Upper lobe of right lung (tissue), 1 donor: Measurements from ENCODE around the gene MAGI2. TPM values are rescaled to one million over a fixed set of nuclear protein-coding genes. Genes with fewer than 3 reads are reported as not detected.

Experiments
- ATAC-seq: fragments of 200-7000 bp; cut with Tn5 transposase; one replicate; pipeline ENCODE4 v1.9.1; 2020; ENCODE audit warnings: mild to moderate bottlenecking, moderate library complexity
- DNase-seq: peaks from one replicate; pipeline ENCODE4 v3.0.0-alpha.2; 2020
- H3K27ac ChIP-seq: fragments of 200-600 bp; one replicate; pipeline ENCODE4 v1.8.0; 2022
- H3K27me3 ChIP-seq: fragments of 200-600 bp; one replicate; pipeline ENCODE4 v1.8.0; 2022; ENCODE audit warnings: mild to moderate bottlenecking
- H3K36me3 ChIP-seq: fragments of 200-600 bp; one replicate; pipeline ENCODE4 v1.8.0; 2022
- H3K4me1 ChIP-seq: fragments of 200-600 bp; one replicate; pipeline ENCODE4 v1.8.0; 2022
- H3K4me3 ChIP-seq: fragments of 200-600 bp; one replicate; pipeline ENCODE4 v1.8.0; 2022; ENCODE audit warnings: mild to moderate bottlenecking
- H3K9me3 ChIP-seq: fragments of 200-600 bp; one replicate; pipeline ENCODE4 v1.8.0; 2022
- intact Hi-C: fragments of 100-400 bp; cut with DNase I; formaldehyde crosslinking; loops from one replicate; pipeline ENCODE4 v1.11.0; 2022
- total RNA-seq: library from RNA; stranded (reverse); fragmentation: NEBNext Ultra II Directional; extraction: Animal tissue kit (Norgen Biotek cat#: 25700); gene quantifications from one replicate; pipeline ENCODE4 v1.2.1, GENCODE V29; 2021
- TF ChIP-seq, protein P1 (sequence below): fragments of 200-600 bp; IDR thresholded peaks from one replicate; pipeline ENCODE4 v1.8.0; 2022; ENCODE audit warnings: antibody characterized with exemption
- donor health status: DM: no; HTN: yes; CAD: no; lungs with severe emphysema.

Gene MAGI2
- total RNA-seq, 1 donor from 2014 or later = 12.8 TPM

DNA sequence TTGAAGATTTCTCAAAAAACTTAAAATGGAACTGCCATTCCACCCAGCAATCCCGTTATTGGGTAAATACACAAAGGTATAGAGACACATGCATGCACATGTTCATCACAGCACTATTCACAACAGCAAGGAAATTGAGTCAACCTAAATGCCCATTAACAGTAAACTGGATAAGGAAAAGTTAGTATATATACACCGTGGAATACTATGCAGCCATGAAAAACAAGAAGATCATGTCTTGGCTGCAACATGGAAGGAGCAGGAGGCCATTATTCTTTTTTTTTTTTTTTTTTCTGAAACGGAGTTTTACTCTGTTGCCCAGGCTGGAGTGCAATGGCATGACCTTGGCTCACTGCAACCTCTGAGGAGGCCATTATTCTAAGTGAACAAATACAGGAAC is 749.0 kb downstream of the MAGI2 start:
- H3K9me3 ChIP-seq = peaks cover 3% of the 10 kb centered on the region
- ATAC-seq (no peak), DNase-seq (no peak)
- H3K4me1 ChIP-seq = no peaks in the 10 kb centered on the region
- no peaks in the 10 kb centered on the region for H3K27me3 ChIP-seq
- H3K4me3 ChIP-seq = no peak overlapping the region
- H3K27ac ChIP-seq = no peak overlapping the region
- TF ChIP-seq, protein P1, sequence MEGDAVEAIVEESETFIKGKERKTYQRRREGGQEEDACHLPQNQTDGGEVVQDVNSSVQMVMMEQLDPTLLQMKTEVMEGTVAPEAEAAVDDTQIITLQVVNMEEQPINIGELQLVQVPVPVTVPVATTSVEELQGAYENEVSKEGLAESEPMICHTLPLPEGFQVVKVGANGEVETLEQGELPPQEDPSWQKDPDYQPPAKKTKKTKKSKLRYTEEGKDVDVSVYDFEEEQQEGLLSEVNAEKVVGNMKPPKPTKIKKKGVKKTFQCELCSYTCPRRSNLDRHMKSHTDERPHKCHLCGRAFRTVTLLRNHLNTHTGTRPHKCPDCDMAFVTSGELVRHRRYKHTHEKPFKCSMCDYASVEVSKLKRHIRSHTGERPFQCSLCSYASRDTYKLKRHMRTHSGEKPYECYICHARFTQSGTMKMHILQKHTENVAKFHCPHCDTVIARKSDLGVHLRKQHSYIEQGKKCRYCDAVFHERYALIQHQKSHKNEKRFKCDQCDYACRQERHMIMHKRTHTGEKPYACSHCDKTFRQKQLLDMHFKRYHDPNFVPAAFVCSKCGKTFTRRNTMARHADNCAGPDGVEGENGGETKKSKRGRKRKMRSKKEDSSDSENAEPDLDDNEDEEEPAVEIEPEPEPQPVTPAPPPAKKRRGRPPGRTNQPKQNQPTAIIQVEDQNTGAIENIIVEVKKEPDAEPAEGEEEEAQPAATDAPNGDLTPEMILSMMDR = no peak
- intact Hi-C loops = no loop called here
- no peaks in the 10 kb centered on the region for H3K36me3 ChIP-seq

DNA sequence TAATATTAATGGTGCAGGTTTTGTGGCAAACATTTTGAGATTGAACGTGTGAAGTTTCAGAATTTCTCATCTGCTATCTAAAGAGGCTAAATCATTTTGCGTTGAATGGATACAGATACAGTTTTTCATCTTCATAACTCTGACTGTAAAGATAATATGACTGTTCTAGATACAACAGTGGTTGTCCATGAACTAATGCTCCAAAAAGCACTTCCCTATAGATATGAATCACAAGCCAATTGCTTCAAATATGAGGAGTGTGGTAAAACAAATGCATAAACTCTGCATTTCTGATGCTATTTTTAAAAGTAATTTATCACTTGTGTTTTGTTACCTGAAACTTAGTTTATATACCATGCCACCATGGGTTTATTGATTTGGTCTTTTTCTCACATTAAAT is 750.1 kb downstream of the MAGI2 start:
- Histone ChIP-seq H3K27me3 (no peaks in the 10 kb centered on the region), H3K36me3 (no peaks in the 10 kb centered on the region), H3K4me3 (no peak overlapping the region), H3K9me3 (peaks cover 3% of the 10 kb centered on the region), H3K27ac (no peak overlapping the region), H3K4me1 (no peaks in the 10 kb centered on the region)
- TF ChIP-seq, protein P1 = no peak
- intact Hi-C loops = no loop called here
- no peak for ATAC-seq
- DNase-seq = no peak

- no peak for ATAC-seq
- intact Hi-C loops = no loop called here
- TF ChIP-seq, protein P1 = no peak
- H3K27me3 ChIP-seq = no peaks in the 10 kb centered on the region
- no peak overlapping the region for H3K27ac ChIP-seq
- H3K36me3 ChIP-seq = no peaks in the 10 kb centered on the region
- DNase-seq = no peak
- peaks cover 3% of the 10 kb centered on the region for H3K9me3 ChIP-seq
- H3K4me3 ChIP-seq = no peak overlapping the region
- H3K4me1 ChIP-seq = no peaks in the 10 kb centered on the region
These were observed 750.7 kb downstream of the MAGI2 start for GRCh38 chr7:78702770-78703169.

DNA sequence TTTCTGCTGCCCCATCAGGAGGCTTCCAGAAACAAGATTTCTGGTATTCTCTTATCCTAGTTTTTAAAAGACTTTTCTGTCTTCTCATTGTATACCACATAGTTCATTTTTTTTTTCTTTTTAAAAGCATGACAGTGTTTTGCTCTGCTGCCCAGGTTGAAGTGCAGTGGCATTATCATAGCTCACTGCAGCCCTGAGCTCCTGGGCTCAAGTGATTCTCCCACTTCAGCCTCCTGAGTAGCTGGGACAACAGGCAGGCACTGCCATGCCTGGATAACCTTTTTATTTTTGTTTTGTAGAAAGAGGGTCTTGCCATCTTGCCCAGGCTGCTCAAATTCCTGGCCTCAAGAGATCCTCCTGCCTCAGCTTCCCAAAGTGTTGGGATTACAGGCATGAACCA is 757.6 kb downstream of the MAGI2 start:
- Histone ChIP-seq H3K27ac (no peak overlapping the region), H3K27me3 (no peaks in the 10 kb centered on the region), H3K36me3 (no peaks in the 10 kb centered on the region), H3K4me1 (no peaks in the 10 kb centered on the region), H3K4me3 (no peak overlapping the region), H3K9me3 (no peaks in the 10 kb centered on the region)
- TF ChIP-seq, protein P1 = no peak
- DNase-seq (no peak), ATAC-seq (no peak)
- intact Hi-C loops = no loop called here

DNA sequence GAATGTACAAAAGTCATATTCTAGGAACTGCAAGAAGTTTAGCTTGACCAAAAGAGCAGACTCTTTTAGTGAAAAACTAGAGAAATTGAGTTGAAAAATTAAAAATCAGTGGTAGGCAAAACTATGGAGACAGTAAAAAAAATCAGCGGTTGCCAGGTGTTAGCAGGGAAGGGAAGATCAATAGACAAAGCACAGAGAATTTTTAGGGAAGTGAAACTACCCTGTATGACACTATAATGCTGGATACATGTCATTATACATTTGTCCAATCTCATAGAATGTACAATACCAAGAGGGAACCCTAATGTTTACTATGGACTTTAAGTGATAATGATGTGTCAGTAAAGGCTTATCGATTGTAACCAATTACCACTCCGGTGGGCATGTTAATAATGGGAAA is 761.9 kb downstream of the MAGI2 start:
- Histone ChIP-seq H3K4me1 (no peaks in the 10 kb centered on the region), H3K27ac (no peak overlapping the region), H3K4me3 (no peak overlapping the region), H3K9me3 (no peaks in the 10 kb centered on the region), H3K36me3 (no peaks in the 10 kb centered on the region), H3K27me3 (no peaks in the 10 kb centered on the region)
- TF ChIP-seq, protein P1 = no peak
- ATAC-seq (no peak), DNase-seq (no peak)
- intact Hi-C loops = no loop called here

DNA sequence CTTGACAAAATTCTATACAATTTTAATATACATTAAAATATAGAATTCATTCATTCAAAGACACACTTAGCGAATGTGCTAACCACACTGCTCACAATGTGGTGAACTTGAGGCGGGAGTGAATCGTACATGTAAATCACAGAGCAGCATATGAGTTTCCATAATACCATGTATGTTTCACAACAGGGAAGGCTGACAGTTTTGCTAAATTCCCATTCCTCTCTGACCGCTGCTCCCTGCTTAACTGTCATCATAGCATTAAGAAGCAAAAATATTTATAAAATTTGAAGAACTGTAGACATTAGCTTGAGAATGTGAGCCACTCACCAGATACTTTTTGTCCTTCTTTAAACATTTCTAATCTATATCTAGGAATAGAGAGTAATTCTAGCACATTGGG is 763.3 kb downstream of the MAGI2 start:
- no peak for DNase-seq
- no peak for ATAC-seq
- H3K27ac ChIP-seq = no peak overlapping the region
- no peaks in the 10 kb centered on the region for H3K36me3 ChIP-seq
- H3K4me3 ChIP-seq = no peak overlapping the region
- no peaks in the 10 kb centered on the region for H3K4me1 ChIP-seq
- intact Hi-C loops = no loop called here
- no peaks in the 10 kb centered on the region for H3K27me3 ChIP-seq
- H3K9me3 ChIP-seq = no peaks in the 10 kb centered on the region
- TF ChIP-seq, protein P1 = no peak
